Right cardiac atrium (tissue), 5 donors: Measurements from ENCODE around the gene DCHS2. TPM values are rescaled to one million over a fixed set of nuclear protein-coding genes. Genes with fewer than 3 reads are reported as not detected.

Source experiments
- ATAC-seq, 2 donors: fragments of 200-7000 bp; cut with Tn5 transposase; one replicate each; pipeline versions ENCODE4 v1.8.0 to v1.9.1; 2020; ENCODE audit warnings: moderate library complexity in 2 of 2, mild to moderate bottlenecking in 1 of 2
- DNase-seq, 3 donors: peaks; one replicate each; pipeline ENCODE4 v3.0.0-alpha.2; 2020
- H3K27ac ChIP-seq: one replicate; pipeline ENCODE4 v1.5.1; 2013; ENCODE audit warnings: mild to moderate bottlenecking, low read length, control low read depth, moderate library complexity
- H3K27me3 ChIP-seq: one replicate; pipeline ENCODE4 v1.6.1; 2013; ENCODE audit not compliant: control insufficient read depth, insufficient read depth
- H3K4me1 ChIP-seq: one replicate; pipeline ENCODE4 v1.6.1; 2013; ENCODE audit warnings: low read length; ENCODE audit not compliant: control insufficient read depth, insufficient read depth
- H3K4me3 ChIP-seq: one replicate; pipeline ENCODE4 v1.5.1; 2013; ENCODE audit warnings: low read length, control low read depth
- H3K9me3 ChIP-seq: one replicate; pipeline ENCODE4 v1.6.1; 2013; ENCODE audit warnings: low read length; ENCODE audit not compliant: control insufficient read depth
- WGBS: extraction: QIAGEN DNeasy Blood & Tissue Kit; methylation state at CpG from one replicate; pipeline ENCODE4 v1.1.7; 2013; 5-methylcytosine and 5-hydroxymethylcytosine counted together
- intact Hi-C, 4 donors: fragments of 100-400 bp; cut with DNase I; formaldehyde crosslinking; loops; one replicate each; pipeline versions ENCODE4 v1.11.0 to v1.14.0; 2022 to 2023
- polyA plus RNA-seq: library from polyadenylated mRNA; stranded (reverse); fragments of 200-250 nt; gene quantifications from one replicate; pipeline ENCODE4 v1.2.3, GENCODE V29; 2013
- total RNA-seq, 4 donors: library from RNA; stranded (reverse); fragmentation: NEBNext Ultra II Directional; extraction: Animal tissue kit (Norgen Biotek cat#: 25700); gene quantifications; one replicate each; pipeline ENCODE4 v1.2.1, GENCODE V29; 2021
- donor health status: healthy with polysubstance abuse.
- donor health status: DM: no; HTN: yes; CAD: no.
- donor health status: DM: no; HTN: no; CAD: no.
- donor health status: DM: no; HTN: yes; CAD: no; lungs with severe emphysema.
- donor health status: DM: yes; HTN: yes; CAD: no.

The DCHS2 gene
- total and polyA plus RNA-seq, 5 donors = not detected

- intact Hi-C loops = no loop called here
- Histone ChIP-seq H3K4me3 (no peak overlapping the region), H3K9me3 (no peaks in the 10 kb centered on the region), H3K4me1 (no peaks in the 10 kb centered on the region), H3K27ac (no peak overlapping the region), H3K27me3 (no peaks in the 10 kb centered on the region)
- WGBS = 18% methylated on average over 1 of the region's 1 CpG
- no peak for DNase-seq
- ATAC-seq = no peak
These were observed 24.9 kb upstream of the DCHS2 start for GRCh38 chr4:154516318-154517029.

GRCh38 chr4:154511981-154512380 is 20.4 kb upstream of the DCHS2 start:
- WGBS = 56% methylated on average over 4 of the region's 4 CpGs
- Histone ChIP-seq H3K4me1 (no peaks in the 10 kb centered on the region), H3K27me3 (no peaks in the 10 kb centered on the region), H3K4me3 (no peak overlapping the region), H3K9me3 (no peaks in the 10 kb centered on the region), H3K27ac (no peak overlapping the region)
- DNase-seq (no peak), ATAC-seq (no peak)
- intact Hi-C loops = no loop called here

GRCh38 chr4:154511548-154511947 is 19.9 kb upstream of the DCHS2 start:
- Histone ChIP-seq H3K9me3 (no peaks in the 10 kb centered on the region), H3K27ac (no peak overlapping the region), H3K4me1 (no peaks in the 10 kb centered on the region), H3K4me3 (no peak overlapping the region), H3K27me3 (no peaks in the 10 kb centered on the region)
- no peak for DNase-seq
- ATAC-seq = no peak
- 43% methylated on average over 2 of the region's 2 CpGs for WGBS
- intact Hi-C loops = no loop called here

- Histone ChIP-seq H3K9me3 (no peaks in the 10 kb centered on the region), H3K4me3 (no peak overlapping the region), H3K4me1 (no peaks in the 10 kb centered on the region), H3K27ac (no peak overlapping the region), H3K27me3 (no peaks in the 10 kb centered on the region)
- DNase-seq (no peak), ATAC-seq (no peak)
- 91% methylated on average over 3 of the region's 3 CpGs for WGBS
- intact Hi-C loops = loop anchor here in 2 of 4 donors (10.0 kb wide), 1 partner anchor 112 kb away; no protein-coding TSS in a partner anchor
These were observed 15.6 kb upstream of the DCHS2 start for GRCh38 chr4:154507156-154507555.

GRCh38 chr4:154506253-154506652 is 14.7 kb upstream of the DCHS2 start:
- Histone ChIP-seq H3K4me3 (no peak overlapping the region), H3K4me1 (no peaks in the 10 kb centered on the region), H3K9me3 (no peaks in the 10 kb centered on the region), H3K27me3 (peaks cover 2% of the 10 kb centered on the region), H3K27ac (no peak overlapping the region)
- 13% methylated on average over 2 of the region's 2 CpGs for WGBS
- DNase-seq = no peak
- intact Hi-C loops = loop anchor here in 2 of 4 donors (10.0 kb wide), 1 partner anchor 111 kb away; no protein-coding TSS in a partner anchor
- no peak for ATAC-seq

- intact Hi-C loops = loop anchor here in 2 of 4 donors (10.0 kb wide), 1 partner anchor 109 kb away; no protein-coding TSS in a partner anchor
- 10% methylated on average over 1 of the region's 1 CpG for WGBS
These were observed 12.0 kb upstream of the DCHS2 start for GRCh38 chr4:154503598-154503997.

GRCh38 chr4:154502111-154502510 is 10.5 kb upstream of the DCHS2 start:
- no peaks in the 10 kb centered on the region for H3K4me1 ChIP-seq
- H3K9me3 ChIP-seq = no peaks in the 10 kb centered on the region
- ATAC-seq (no peak), DNase-seq (no peak)
- H3K27ac ChIP-seq = no peak overlapping the region
- no peak overlapping the region for H3K4me3 ChIP-seq
- H3K27me3 ChIP-seq = peaks cover 2% of the 10 kb centered on the region
- intact Hi-C loops = loop anchor here in 2 of 4 donors (10.0 kb wide), 1 partner anchor 107 kb away; no protein-coding TSS in a partner anchor
- WGBS = 73% methylated on average over 6 of the region's 6 CpGs

More at GRCh38 chr4:154503598-154503997, 12.0 kb upstream of the DCHS2 start:
- no peak overlapping the region for H3K4me3 ChIP-seq
- no peak overlapping the region for H3K27ac ChIP-seq
- no peaks in the 10 kb centered on the region for H3K4me1 ChIP-seq
- no peak for DNase-seq
- no peak for ATAC-seq
- peaks cover 2% of the 10 kb centered on the region for H3K27me3 ChIP-seq
- H3K9me3 ChIP-seq = no peaks in the 10 kb centered on the region

- H3K27me3 ChIP-seq = peaks cover 2% of the 10 kb centered on the region
These were observed 6.3 kb upstream of the DCHS2 start for GRCh38 chr4:154497889-154498288.

GRCh38 chr4:154495867-154496266 is 4.3 kb upstream of the DCHS2 start:
- no peak for ATAC-seq
- no peak for DNase-seq
- H3K4me1 ChIP-seq = no peaks in the 10 kb centered on the region
- no peak overlapping the region for H3K27ac ChIP-seq
- H3K9me3 ChIP-seq = no peaks in the 10 kb centered on the region
- intact Hi-C loops = no loop called here
- no peak overlapping the region for H3K4me3 ChIP-seq
- WGBS = 90% methylated on average over 2 of the region's 2 CpGs
- H3K27me3 ChIP-seq = no peaks in the 10 kb centered on the region

More at GRCh38 chr4:154497889-154498288, 6.3 kb upstream of the DCHS2 start:
- intact Hi-C loops = no loop called here
- H3K27ac ChIP-seq = no peak overlapping the region
- no peak for DNase-seq
- no peaks in the 10 kb centered on the region for H3K9me3 ChIP-seq
- ATAC-seq = no peak
- H3K4me1 ChIP-seq = no peaks in the 10 kb centered on the region
- 77% methylated on average over 5 of the region's 5 CpGs for WGBS
- no peak overlapping the region for H3K4me3 ChIP-seq

GRCh38 chr4:154492288-154492687 is 689 bp upstream of the DCHS2 start:
- H3K4me3 ChIP-seq = peak overlapping the region; percentile 34
- intact Hi-C loops = no loop called here
- 8% methylated on average over 16 of the region's 16 CpGs for WGBS
- H3K4me1 ChIP-seq = no peaks in the 10 kb centered on the region
- ATAC-seq (no peak), DNase-seq (no peak)
- no peak overlapping the region for H3K27ac ChIP-seq
- no peaks in the 10 kb centered on the region for H3K9me3 ChIP-seq
- no peaks in the 10 kb centered on the region for H3K27me3 ChIP-seq

- Histone ChIP-seq H3K4me3 (peak overlapping the region; percentile 34), H3K9me3 (no peaks in the 10 kb centered on the region), H3K4me1 (no peaks in the 10 kb centered on the region), H3K27ac (no peak overlapping the region), H3K27me3 (no peaks in the 10 kb centered on the region)
- ATAC-seq (peak; percentile 28 to 43), DNase-seq (peak in 2 of 3 donors; percentile 48 to 51)
- WGBS = 2% methylated on average over 76 of the region's 76 CpGs
- intact Hi-C loops = no loop called here
These were observed 837 bp downstream of the DCHS2 start for GRCh38 chr4:154490583-154491340.
